ENCODE data around the gene DMRT3.

- TF ChIP-seq POLR2AphosphoS5 (IDR thresholded peaks at IDR 0.05; ENCODE audit: low read depth, low read length) (no peak), TAF1 (IDR thresholded peaks at IDR 0.05; ENCODE audit: borderline replicate concordance, insufficient read depth, low read length) (no peak)
Observed at GRCh38 chr9:1007312-1007711, 30.9 kb downstream of the DMRT3 start.
